AG10803 (cell line): ENCODE measurements around the gene GINS1.
A peak's percentile ranks its signal among the peaks of the same experiment; 100 is the strongest.
"Not testable (repeated sequence)": the region's sequence is repeated elsewhere in the genome, so short reads cannot be mapped to it uniquely, and the experiment has no call there.

Experiments used
- DNase-seq: peaks from one replicate; pipeline ENCODE4 v3.0.0; 2010; ENCODE audit warnings: low read depth
- H3K4me3 ChIP-seq: 2 replicates; pipeline ENCODE4 v1.5.1; 2011; ENCODE audit warnings: mild to moderate bottlenecking, low read length, control low read depth
- CTCF ChIP-seq: conservative IDR thresholded peaks from 2 replicates; pipeline ENCODE4 v1.5.1; 2011; ENCODE audit warnings: mild to moderate bottlenecking, low read length, control low read depth, inconsistent platforms

Gene GINS1

GRCh38 chr20:25399037-25399430 is 8.4 kb upstream of the GINS1 start:
- H3K4me3 ChIP-seq: no peak overlapping the region
- peak; percentile 79 for DNase-seq
- TF ChIP-seq CTCF: peak; percentile 71

GRCh38 chr20:25400291-25400732 is 7.2 kb upstream of the GINS1 start:
- DNase-seq, H3K4me3 ChIP-seq: not testable (repeated sequence)

- DNase-seq: no peak
- no peak overlapping the region for H3K4me3 ChIP-seq
- TF ChIP-seq CTCF: no peak
These were observed 4.9 kb upstream of the GINS1 start for GRCh38 chr20:25402583-25402982.

GRCh38 chr20:25408170-25408547 is 686 bp downstream of the GINS1 start:
- no peak for TF ChIP-seq CTCF
- no peak for DNase-seq
- H3K4me3 ChIP-seq: peak overlapping the region; percentile 88

- no peak overlapping the region for H3K4me3 ChIP-seq
- TF ChIP-seq CTCF: no peak
- DNase-seq: no peak
These were observed 1.4 kb downstream of the GINS1 start for GRCh38 chr20:25408890-25409289.

GRCh38 chr20:25418776-25419175 is 11.3 kb downstream of the GINS1 start:
- H3K4me3 ChIP-seq: no peak overlapping the region
- no peak for TF ChIP-seq CTCF
- DNase-seq: peak; percentile 25

GRCh38 chr20:25421102-25421501 is 13.6 kb downstream of the GINS1 start:
- no peak for TF ChIP-seq CTCF
- peak; percentile 39 for DNase-seq
- no peak overlapping the region for H3K4me3 ChIP-seq

- H3K4me3 ChIP-seq: no peak overlapping the region
- DNase-seq: no peak
- no peak for TF ChIP-seq CTCF
These were observed 14.6 kb downstream of the GINS1 start for GRCh38 chr20:25422032-25422431.
